ENCODE results near the gene CFL2.

CFL2 gene

DNA sequence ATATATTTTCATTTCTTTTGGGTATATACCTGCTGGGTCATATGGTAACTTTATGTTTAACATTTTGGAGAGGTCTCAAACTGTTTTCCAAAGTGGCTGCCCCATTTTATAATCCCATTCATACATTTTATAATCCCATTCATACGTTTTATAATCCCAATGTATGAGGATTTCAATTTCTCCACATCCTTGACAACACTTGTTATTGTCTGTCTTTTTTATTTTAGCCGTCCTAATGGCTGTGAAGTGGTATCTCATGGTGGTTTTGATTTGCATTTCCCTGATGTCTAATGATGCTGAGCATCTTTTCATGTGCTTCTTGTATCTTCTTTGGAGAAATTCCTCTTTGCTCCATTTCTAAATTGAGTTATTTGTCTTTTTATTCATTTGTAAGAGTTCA lies 6.7 kb upstream of the CFL2 start:
- Mint-ChIP-seq H3K27ac (no peak overlapping the region), H3K4me1 (ENCODE audit: low read depth) (peaks cover 8% of the 10 kb centered on the region), H3K27me3 (ENCODE audit: low read depth) (peaks cover 29% of the 10 kb centered on the region), H3K4me3 (no peak overlapping the region), H3K36me3 (ENCODE audit: low read depth) (no peaks in the 10 kb centered on the region), H3K9me3 (no peaks in the 10 kb centered on the region)

GRCh38 chr14:34718750-34719304 lies 4.4 kb upstream of the CFL2 start:
- H3K27me3 Mint-ChIP-seq (ENCODE audit: low read depth): peaks cover 29% of the 10 kb centered on the region
- no peaks in the 10 kb centered on the region for H3K9me3 Mint-ChIP-seq
- H3K36me3 Mint-ChIP-seq (ENCODE audit: low read depth): peaks cover 1% of the 10 kb centered on the region
- no peak overlapping the region for H3K27ac Mint-ChIP-seq
- H3K4me1 Mint-ChIP-seq (ENCODE audit: low read depth): peaks cover 16% of the 10 kb centered on the region
- no peak overlapping the region for H3K4me3 Mint-ChIP-seq

DNA sequence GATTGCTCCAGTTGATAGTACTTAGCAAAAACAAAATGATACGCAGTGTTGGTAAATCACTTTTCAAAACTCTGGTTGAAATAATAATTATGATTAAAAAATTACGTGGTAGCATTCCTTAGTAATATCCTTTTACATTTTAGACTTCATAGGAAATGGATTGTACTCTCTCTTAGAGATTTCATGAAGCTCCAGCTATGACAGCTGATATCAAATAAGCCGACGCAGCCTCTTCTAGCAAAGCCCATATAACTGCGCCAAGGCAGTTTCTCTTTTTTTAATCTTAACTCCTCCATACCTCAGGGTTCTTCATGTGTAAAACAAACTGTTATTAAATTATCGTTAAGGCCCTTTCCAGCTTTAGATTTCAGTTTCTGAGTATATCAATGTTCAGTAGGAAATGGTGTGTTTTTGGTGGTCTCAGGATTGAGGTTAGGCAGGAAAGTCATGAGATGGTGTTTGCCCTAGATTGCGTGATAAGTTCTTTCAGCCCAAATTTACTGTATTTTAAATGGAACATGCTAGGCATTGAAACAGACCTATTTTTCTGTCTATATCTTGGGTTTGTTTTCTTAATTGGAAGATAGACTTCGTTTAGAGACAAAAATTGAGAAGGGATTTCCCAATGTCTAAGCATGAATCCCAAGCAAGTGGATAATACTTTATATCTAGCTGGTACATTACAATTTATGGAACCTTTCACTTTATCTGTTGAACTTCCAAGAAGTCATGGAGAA lies 902 bp upstream of the CFL2 start:
- peak overlapping the region; percentile 77 for H3K27ac Mint-ChIP-seq
- H3K9me3 Mint-ChIP-seq: no peaks in the 10 kb centered on the region
- H3K4me1 Mint-ChIP-seq (ENCODE audit: low read depth): peaks cover 25% of the 10 kb centered on the region
- H3K4me3 Mint-ChIP-seq: peak overlapping the region; percentile 75
- H3K27me3 Mint-ChIP-seq (ENCODE audit: low read depth): peaks cover 19% of the 10 kb centered on the region
- peaks cover 15% of the 10 kb centered on the region for H3K36me3 Mint-ChIP-seq (ENCODE audit: low read depth)

- Mint-ChIP-seq H3K36me3 (ENCODE audit: low read depth) (peaks cover 15% of the 10 kb centered on the region), H3K27ac (peak overlapping the region; percentile 87), H3K4me1 (ENCODE audit: low read depth) (peaks cover 25% of the 10 kb centered on the region), H3K27me3 (ENCODE audit: low read depth) (peaks cover 8% of the 10 kb centered on the region), H3K9me3 (no peaks in the 10 kb centered on the region), H3K4me3 (peak overlapping the region; percentile 89)
These were observed 593 bp downstream of the CFL2 start for GRCh38 chr14:34713681-34714319.

DNA sequence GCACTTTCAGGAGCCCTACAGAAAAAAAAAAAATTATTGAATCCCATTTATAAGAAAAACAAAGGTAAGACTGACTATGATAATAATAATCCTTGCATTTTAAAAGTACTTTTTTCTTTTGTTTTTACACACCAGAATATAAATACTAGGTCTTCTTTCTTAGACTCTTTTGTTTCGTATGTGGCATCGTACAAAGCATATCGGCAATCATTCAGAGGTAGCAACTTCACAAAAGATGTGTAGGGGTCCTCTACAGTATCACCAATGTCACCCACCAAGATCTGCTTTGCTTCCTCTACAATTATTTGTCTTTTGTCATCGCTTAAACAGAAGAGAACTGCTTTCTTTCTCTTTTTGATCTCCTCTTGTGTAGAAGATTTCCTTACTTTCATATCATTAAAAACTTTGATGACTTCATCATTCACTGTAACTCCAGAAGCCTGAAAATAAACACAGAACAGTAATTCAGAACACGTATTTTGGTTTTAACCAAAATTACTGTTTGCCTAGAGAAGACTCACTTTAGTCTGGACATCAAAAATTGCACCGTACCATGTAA lies 1.2 kb downstream of the CFL2 start:
- peak overlapping the region; percentile 87 for H3K27ac Mint-ChIP-seq
- H3K4me3 Mint-ChIP-seq: peak overlapping the region; percentile 89

DNA sequence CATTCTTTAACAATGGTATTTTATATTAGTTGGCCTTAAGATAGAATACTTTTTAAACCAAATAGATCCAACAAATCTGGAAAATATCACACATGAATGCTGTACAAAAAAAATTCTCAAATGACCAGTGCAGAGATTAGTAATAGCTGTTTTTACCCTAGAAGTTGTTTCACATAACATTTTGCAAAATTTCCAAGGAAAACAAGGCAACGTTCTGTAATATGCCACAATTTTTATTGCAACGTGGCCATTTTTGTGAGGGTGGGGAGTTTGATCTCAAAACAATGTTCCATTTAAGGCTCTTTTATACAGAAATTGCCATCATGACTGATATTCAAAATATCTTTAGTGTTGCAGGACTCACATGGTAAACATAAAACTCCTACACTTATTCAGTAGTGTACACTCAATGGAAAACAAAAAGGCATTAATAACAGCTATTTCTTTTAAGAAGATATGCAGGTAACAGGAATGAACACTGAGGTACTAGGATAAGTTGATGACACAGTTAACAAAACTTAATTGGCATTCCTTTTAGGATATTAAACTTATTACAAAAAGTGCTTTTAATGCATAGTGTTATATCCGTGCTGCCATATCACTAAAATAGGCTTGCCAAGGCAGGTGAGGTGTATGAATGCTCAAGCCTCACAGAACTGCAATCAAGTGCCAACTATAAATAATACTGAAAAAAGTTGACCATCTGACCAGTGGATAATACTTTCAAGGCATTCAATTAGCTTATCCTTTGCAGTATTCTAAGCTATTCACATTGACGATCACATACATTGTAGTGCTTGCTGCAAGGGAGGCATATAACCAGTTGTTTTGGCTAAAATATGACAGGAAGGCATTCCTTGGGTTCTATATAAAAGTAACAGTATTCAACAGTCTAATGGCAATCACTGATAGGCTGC lies 2.3 kb downstream of the CFL2 start:
- Mint-ChIP-seq H3K36me3 (ENCODE audit: low read depth) (peaks cover 15% of the 10 kb centered on the region), H3K27ac (no peak overlapping the region), H3K27me3 (ENCODE audit: low read depth) (peaks cover under 1% of the 10 kb centered on the region), H3K9me3 (no peaks in the 10 kb centered on the region), H3K4me3 (no peak overlapping the region), H3K4me1 (ENCODE audit: low read depth) (peaks cover 22% of the 10 kb centered on the region)

More for the DNA sequence above, 1.2 kb downstream of the CFL2 start:
- H3K36me3 Mint-ChIP-seq (ENCODE audit: low read depth): peaks cover 15% of the 10 kb centered on the region
- peaks cover 25% of the 10 kb centered on the region for H3K4me1 Mint-ChIP-seq (ENCODE audit: low read depth)
- no peaks in the 10 kb centered on the region for H3K9me3 Mint-ChIP-seq
- peaks cover 6% of the 10 kb centered on the region for H3K27me3 Mint-ChIP-seq (ENCODE audit: low read depth)

- Mint-ChIP-seq H3K4me1 (ENCODE audit: low read depth) (peaks cover 22% of the 10 kb centered on the region), H3K27ac (no peak overlapping the region), H3K36me3 (ENCODE audit: low read depth) (peaks cover 15% of the 10 kb centered on the region), H3K27me3 (ENCODE audit: low read depth) (no peaks in the 10 kb centered on the region), H3K9me3 (no peaks in the 10 kb centered on the region), H3K4me3 (no peak overlapping the region)
These were observed 3.2 kb downstream of the CFL2 start for GRCh38 chr14:34711169-34711568.

DNA sequence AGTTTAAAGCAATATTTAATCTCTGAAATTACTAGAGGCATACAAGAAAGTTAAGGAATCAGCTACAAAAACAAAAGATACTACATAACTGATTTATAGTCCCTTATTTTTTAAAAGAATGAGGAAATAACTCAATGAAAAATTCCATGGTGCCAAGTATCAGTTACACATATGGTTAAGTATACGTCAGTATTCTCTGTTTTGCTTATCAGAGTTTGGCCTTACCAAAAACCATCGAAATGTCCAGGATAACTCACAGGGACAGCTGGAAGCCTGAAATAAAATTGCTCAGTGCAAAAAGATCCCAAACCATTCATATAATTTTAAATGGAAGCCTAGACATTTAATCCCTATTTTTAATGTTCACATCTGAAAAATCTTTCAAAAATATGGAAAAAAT lies 3.6 kb downstream of the CFL2 start:
- Mint-ChIP-seq H3K4me1 (ENCODE audit: low read depth) (peaks cover 21% of the 10 kb centered on the region), H3K27ac (no peak overlapping the region), H3K36me3 (ENCODE audit: low read depth) (peaks cover 15% of the 10 kb centered on the region), H3K27me3 (ENCODE audit: low read depth) (no peaks in the 10 kb centered on the region), H3K4me3 (no peak overlapping the region), H3K9me3 (no peaks in the 10 kb centered on the region)

DNA sequence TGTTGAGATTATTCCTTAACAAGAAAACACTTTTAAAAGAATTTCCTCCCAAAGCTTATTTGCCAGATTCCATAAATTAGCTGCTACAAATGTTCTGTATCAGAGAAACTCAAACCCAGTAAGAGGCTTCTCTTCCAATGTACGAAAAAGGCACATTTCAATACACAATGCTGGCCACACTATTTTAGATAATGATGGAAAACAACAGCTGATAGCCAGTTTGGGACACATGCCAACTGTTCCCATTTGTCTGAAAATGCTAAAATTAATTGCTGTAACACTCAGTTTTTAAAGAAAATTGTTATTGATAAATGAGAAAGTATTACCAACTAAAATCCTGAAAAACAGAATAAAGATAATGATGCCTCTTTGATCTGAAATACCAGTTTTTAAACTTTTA lies 4.4 kb downstream of the CFL2 start:
- Mint-ChIP-seq H3K27ac (no peak overlapping the region), H3K36me3 (ENCODE audit: low read depth) (peaks cover 15% of the 10 kb centered on the region), H3K4me3 (no peak overlapping the region), H3K9me3 (no peaks in the 10 kb centered on the region), H3K27me3 (ENCODE audit: low read depth) (no peaks in the 10 kb centered on the region), H3K4me1 (ENCODE audit: low read depth) (peaks cover 16% of the 10 kb centered on the region)

GRCh38 chr14:34707722-34708121 lies 6.7 kb downstream of the CFL2 start:
- H3K27ac Mint-ChIP-seq: no peak overlapping the region
- H3K4me1 Mint-ChIP-seq (ENCODE audit: low read depth): peaks cover 4% of the 10 kb centered on the region
- no peak overlapping the region for H3K4me3 Mint-ChIP-seq
- H3K9me3 Mint-ChIP-seq: no peaks in the 10 kb centered on the region
- no peaks in the 10 kb centered on the region for H3K27me3 Mint-ChIP-seq (ENCODE audit: low read depth)
- peaks cover 7% of the 10 kb centered on the region for H3K36me3 Mint-ChIP-seq (ENCODE audit: low read depth)

GRCh38 chr14:34701808-34702207 lies 12.6 kb downstream of the CFL2 start:
- no peaks in the 10 kb centered on the region for H3K9me3 Mint-ChIP-seq
- no peaks in the 10 kb centered on the region for H3K36me3 Mint-ChIP-seq (ENCODE audit: low read depth)
- no peaks in the 10 kb centered on the region for H3K27me3 Mint-ChIP-seq (ENCODE audit: low read depth)
- no peaks in the 10 kb centered on the region for H3K4me1 Mint-ChIP-seq (ENCODE audit: low read depth)
- no peak overlapping the region for H3K4me3 Mint-ChIP-seq
- H3K27ac Mint-ChIP-seq: no peak overlapping the region

GRCh38 chr14:34700622-34701130 lies 13.7 kb downstream of the CFL2 start:
- Mint-ChIP-seq H3K4me1 (ENCODE audit: low read depth) (no peaks in the 10 kb centered on the region), H3K36me3 (ENCODE audit: low read depth) (no peaks in the 10 kb centered on the region), H3K9me3 (no peaks in the 10 kb centered on the region), H3K27me3 (ENCODE audit: low read depth) (no peaks in the 10 kb centered on the region), H3K4me3 (no peak overlapping the region), H3K27ac (no peak overlapping the region)

DNA sequence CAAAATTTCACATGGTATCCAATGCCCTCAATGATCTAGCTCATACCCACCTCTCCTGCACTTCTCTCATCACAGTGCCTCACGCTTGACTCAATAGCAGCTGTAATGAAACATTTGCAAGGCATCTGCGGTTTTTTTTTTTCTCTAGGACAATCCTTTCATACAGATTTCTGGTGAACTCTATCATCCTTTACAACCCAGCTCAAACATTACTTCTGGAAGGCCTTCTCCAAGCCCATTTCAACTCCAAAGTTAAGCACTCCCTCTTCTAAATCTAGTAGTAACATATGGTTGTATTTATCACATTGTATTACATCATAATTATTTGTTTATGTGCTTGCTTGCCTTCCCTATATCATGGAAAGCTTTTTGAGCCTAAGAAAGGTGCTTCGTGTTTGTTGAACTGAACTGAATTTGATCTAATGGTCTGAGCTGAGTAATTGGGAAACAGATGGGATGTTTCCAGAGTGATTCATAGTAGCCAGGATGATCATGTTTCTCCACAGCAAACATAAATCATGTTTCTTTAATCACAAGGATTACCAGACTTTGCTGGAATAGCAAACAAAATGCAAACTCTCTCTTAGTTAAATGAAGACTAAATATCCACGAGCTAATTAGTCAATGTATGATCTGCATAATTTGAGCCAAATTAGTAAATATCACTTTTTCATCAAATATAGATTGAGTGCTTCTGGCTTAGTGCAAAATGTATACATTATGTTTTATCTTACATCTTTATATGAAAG lies 14.3 kb downstream of the CFL2 start:
- H3K4me1 Mint-ChIP-seq (ENCODE audit: low read depth): no peaks in the 10 kb centered on the region
- no peaks in the 10 kb centered on the region for H3K27me3 Mint-ChIP-seq (ENCODE audit: low read depth)
- no peaks in the 10 kb centered on the region for H3K36me3 Mint-ChIP-seq (ENCODE audit: low read depth)
- H3K4me3 Mint-ChIP-seq: no peak overlapping the region
- H3K27ac Mint-ChIP-seq: no peak overlapping the region
- H3K9me3 Mint-ChIP-seq: no peaks in the 10 kb centered on the region
